PC-3 (cell line): Measurements from ENCODE around the gene TBX2.

Experiments used
- CTCF ChIP-seq: fragments of 300-600 bp; sonication (generic); conservative IDR thresholded peaks from 2 replicates; pipeline ENCODE4 v1.5.1; 2017; ENCODE audit warnings: antibody characterized with exemption, low read depth, mild to moderate bottlenecking, low read length
- EZH2 ChIP-seq: fragments of 300-600 bp; sonication (generic); IDR thresholded peaks from one replicate; pipeline ENCODE4 v1.6.1; 2017; ENCODE audit warnings: antibody characterized with exemption, mild to moderate bottlenecking, low read length; ENCODE audit not compliant: unreplicated experiment

- TF ChIP-seq EZH2: no peak
- TF ChIP-seq CTCF: no peak
These were observed 43.8 kb downstream of the TBX2 start for GRCh38 chr17:61443475-61443882.
